ENCODE results near the gene EPYC. TPM values are rescaled to one million over a fixed set of nuclear protein-coding genes. Genes with fewer than 3 reads are reported as not detected.

EPYC gene
- total RNA-seq, 2 experiments from 2014 or later, result not detected

DNA sequence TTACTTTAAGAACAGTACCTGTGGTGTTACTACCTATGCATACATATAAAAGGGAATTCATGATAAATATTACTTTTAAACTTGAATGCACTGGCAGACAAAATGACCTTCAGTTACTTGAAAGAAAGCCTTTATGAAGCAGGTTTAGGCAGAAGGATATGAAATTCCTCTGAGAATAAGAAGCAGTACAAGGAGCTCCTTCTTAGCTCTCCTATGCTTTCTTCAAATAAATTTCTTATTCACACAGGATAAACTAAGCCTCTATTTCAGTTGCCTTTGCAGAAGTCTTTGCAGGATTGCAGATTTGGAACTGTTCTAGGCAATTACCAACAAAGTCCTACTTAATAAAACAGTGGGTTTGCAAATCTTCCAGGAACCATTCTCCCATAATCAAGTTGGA is 1.0 kb downstream of the EPYC start:
- TF ChIP-seq CTCF (conservative IDR thresholded peaks at IDR 0.05; ENCODE audit: low read length), result no peak
- no peak for TF ChIP-seq EZH2phosphoT487 (IDR thresholded peaks at IDR 0.05; ENCODE audit: borderline replicate concordance, low read depth, low read length)
- Histone ChIP-seq H3K4me1 (ENCODE audit: insufficient read depth, low read length, poor library complexity, severe bottlenecking) (no peaks in the 10 kb centered on the region), H3K36me3 (ENCODE audit: insufficient read depth, low read length) (no peaks in the 10 kb centered on the region), H3K9me2 (ENCODE audit: insufficient read depth, low read length) (no peaks in the 10 kb centered on the region), H4K20me1 (ENCODE audit: insufficient read depth, low read length) (no peaks in the 10 kb centered on the region), H3K9me3 (ENCODE audit: low read length) (no peaks in the 10 kb centered on the region), H3K79me2 (ENCODE audit: insufficient read depth, low read depth, low read length) (no peaks in the 10 kb centered on the region), H2AFZ (ENCODE audit: low read length) (no peak overlapping the region), H3K27ac (ENCODE audit: low read depth, low read length, poor library complexity, severe bottlenecking) (no peak overlapping the region), H3K4me3 (ENCODE audit: low read depth, low read length, poor library complexity, severe bottlenecking) (no peak overlapping the region), H3K4me2 (ENCODE audit: low read length) (no peak overlapping the region)
- BruUV-seq (replicated peaks), result no TSS peak
- intact Hi-C loops (cut with micrococcal nuclease; ENCODE audit: unreplicated experiment), result no loop called here
- DNase-seq (ENCODE audit: low spot score), result no peak
- POLR2A ChIA-PET, result interaction anchor here (0.5 to 1.1 kb wide), 2 partner anchors 276 to 711 kb away, joined by 3 read pairs; no protein-coding TSS in a partner anchor
- CTCF ChIA-PET (ENCODE audit: unreplicated experiment), result no interaction called here

DNA sequence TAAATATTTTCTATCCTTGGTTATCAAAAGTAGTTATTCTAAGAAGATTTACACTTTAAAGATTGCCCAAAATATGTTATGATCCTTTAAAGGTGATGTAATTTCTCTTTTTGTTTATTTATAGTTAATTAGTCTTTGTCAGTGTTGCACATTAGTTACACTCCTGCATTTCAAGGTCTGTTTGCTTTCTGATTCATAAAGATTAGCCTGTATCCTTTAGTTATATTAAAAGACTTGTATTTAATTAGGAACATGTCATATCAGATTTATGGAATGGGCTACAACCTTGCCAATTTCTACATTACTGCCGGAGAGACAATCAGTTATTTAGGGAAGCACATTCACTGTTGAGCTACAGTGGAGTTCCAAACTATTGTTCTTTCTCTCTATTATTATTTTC is 3.5 kb downstream of the EPYC start:
- no peaks in the 10 kb centered on the region for H3K36me3 ChIP-seq (ENCODE audit: insufficient read depth, low read length)
- H3K9me3 ChIP-seq (ENCODE audit: low read length), result no peaks in the 10 kb centered on the region
- H4K20me1 ChIP-seq (ENCODE audit: insufficient read depth, low read length), result no peaks in the 10 kb centered on the region
- H3K27ac ChIP-seq (ENCODE audit: low read depth, low read length, poor library complexity, severe bottlenecking), result no peak overlapping the region
- DNase-seq (ENCODE audit: low spot score), result no peak
- intact Hi-C loops (cut with micrococcal nuclease; ENCODE audit: unreplicated experiment), result no loop called here
- H3K4me3 ChIP-seq (ENCODE audit: low read depth, low read length, poor library complexity, severe bottlenecking), result no peak overlapping the region
- no peaks in the 10 kb centered on the region for H3K9me2 ChIP-seq (ENCODE audit: insufficient read depth, low read length)
- no peaks in the 10 kb centered on the region for H3K79me2 ChIP-seq (ENCODE audit: insufficient read depth, low read depth, low read length)
- no peak overlapping the region for H2AFZ ChIP-seq (ENCODE audit: low read length)
- no peak for TF ChIP-seq EZH2phosphoT487 (IDR thresholded peaks at IDR 0.05; ENCODE audit: borderline replicate concordance, low read depth, low read length)
- TF ChIP-seq CTCF (conservative IDR thresholded peaks at IDR 0.05; ENCODE audit: low read length), result no peak
- ChIA-PET CTCF (ENCODE audit: unreplicated experiment) (no interaction called here), POLR2A (interaction anchor here (0.7 kb wide), 1 partner anchor 14 kb away, joined by 4 read pairs; no protein-coding TSS in a partner anchor)
- no TSS peak for BruUV-seq (replicated peaks)
- no peak overlapping the region for H3K4me2 ChIP-seq (ENCODE audit: low read length)
- H3K4me1 ChIP-seq (ENCODE audit: insufficient read depth, low read length, poor library complexity, severe bottlenecking), result no peaks in the 10 kb centered on the region

DNA sequence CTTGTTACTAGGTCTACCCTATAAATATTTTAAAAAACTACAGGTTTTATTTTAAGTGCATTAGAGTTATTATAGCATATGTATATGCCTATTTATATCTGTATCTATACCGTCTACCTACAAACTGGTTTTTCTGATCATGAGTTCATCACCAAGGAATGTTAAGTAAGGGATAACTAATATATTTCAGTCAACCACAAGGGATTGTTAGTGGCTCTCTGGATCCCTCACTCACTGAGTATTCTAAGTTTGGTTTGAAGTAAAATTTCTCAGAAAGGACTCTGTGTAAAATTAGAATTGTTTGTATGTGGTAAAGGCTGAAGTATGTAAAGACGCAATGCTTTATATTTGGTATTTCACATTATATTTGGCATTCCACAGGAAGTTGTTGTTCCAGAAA is 4.8 kb downstream of the EPYC start:
- Histone ChIP-seq H3K79me2 (ENCODE audit: insufficient read depth, low read depth, low read length) (no peaks in the 10 kb centered on the region), H3K9me2 (ENCODE audit: insufficient read depth, low read length) (no peaks in the 10 kb centered on the region), H3K4me1 (ENCODE audit: insufficient read depth, low read length, poor library complexity, severe bottlenecking) (no peaks in the 10 kb centered on the region), H3K27ac (ENCODE audit: low read depth, low read length, poor library complexity, severe bottlenecking) (no peak overlapping the region), H3K4me3 (ENCODE audit: low read depth, low read length, poor library complexity, severe bottlenecking) (no peak overlapping the region), H3K9me3 (ENCODE audit: low read length) (no peaks in the 10 kb centered on the region), H3K36me3 (ENCODE audit: insufficient read depth, low read length) (no peaks in the 10 kb centered on the region), H3K4me2 (ENCODE audit: low read length) (no peak overlapping the region), H4K20me1 (ENCODE audit: insufficient read depth, low read length) (no peaks in the 10 kb centered on the region), H2AFZ (ENCODE audit: low read length) (no peak overlapping the region)
- intact Hi-C loops (cut with micrococcal nuclease; ENCODE audit: unreplicated experiment), result no loop called here
- no TSS peak for BruUV-seq (replicated peaks)
- ChIA-PET POLR2A (interaction anchor here (0.6 to 0.7 kb wide), 2 partner anchors 254 to 624 kb away, joined by 3 to 5 read pairs; no protein-coding TSS in a partner anchor), CTCF (ENCODE audit: unreplicated experiment) (no interaction called here)
- no peak for DNase-seq (ENCODE audit: low spot score)
- no peak for TF ChIP-seq CTCF (conservative IDR thresholded peaks at IDR 0.05; ENCODE audit: low read length)
- TF ChIP-seq EZH2phosphoT487 (IDR thresholded peaks at IDR 0.05; ENCODE audit: borderline replicate concordance, low read depth, low read length), result no peak

Measured in OCI-LY7 (cell line).